Measurements from ENCODE around the gene SPTBN1.

SPTBN1 gene

GRCh38 chr2:54671875-54672589, 215.9 kb downstream of the SPTBN1 start:
- no peak for DNase-seq
- Histone ChIP-seq H4K20me1 (ENCODE audit: insufficient read depth, low read length) (no peaks in the 10 kb centered on the region), H3K4me1 (ENCODE audit: insufficient read depth, low read length) (no peaks in the 10 kb centered on the region), H3K27me3 (ENCODE audit: insufficient read depth, low read length, poor library complexity) (no peaks in the 10 kb centered on the region), H2AFZ (ENCODE audit: low read depth, low read length) (no peak overlapping the region), H3K79me2 (ENCODE audit: insufficient read depth, low read length) (no peaks in the 10 kb centered on the region), H3K36me3 (ENCODE audit: insufficient read depth, low read length) (peaks cover 33% of the 10 kb centered on the region), H3K27ac (ENCODE audit: low read length) (no peak overlapping the region), H3K9me3 (ENCODE audit: insufficient read depth, low read length, severe bottlenecking) (no peaks in the 10 kb centered on the region), H3K4me3 (ENCODE audit: low read depth in 1 of 2, low read length in 2 of 2) (no peak overlapping the region), H3K4me2 (ENCODE audit: insufficient read depth, low read length) (no peak overlapping the region), H3K9ac (ENCODE audit: low read depth, low read length) (no peak overlapping the region)
- ATAC-seq (ENCODE audit: insufficient read depth, low read depth) = no peak
- no peak for TF ChIP-seq EZH2 (IDR thresholded peaks at IDR 0.05; ENCODE audit: borderline replicate concordance, low read depth, low read length, severe bottlenecking)

DNA sequence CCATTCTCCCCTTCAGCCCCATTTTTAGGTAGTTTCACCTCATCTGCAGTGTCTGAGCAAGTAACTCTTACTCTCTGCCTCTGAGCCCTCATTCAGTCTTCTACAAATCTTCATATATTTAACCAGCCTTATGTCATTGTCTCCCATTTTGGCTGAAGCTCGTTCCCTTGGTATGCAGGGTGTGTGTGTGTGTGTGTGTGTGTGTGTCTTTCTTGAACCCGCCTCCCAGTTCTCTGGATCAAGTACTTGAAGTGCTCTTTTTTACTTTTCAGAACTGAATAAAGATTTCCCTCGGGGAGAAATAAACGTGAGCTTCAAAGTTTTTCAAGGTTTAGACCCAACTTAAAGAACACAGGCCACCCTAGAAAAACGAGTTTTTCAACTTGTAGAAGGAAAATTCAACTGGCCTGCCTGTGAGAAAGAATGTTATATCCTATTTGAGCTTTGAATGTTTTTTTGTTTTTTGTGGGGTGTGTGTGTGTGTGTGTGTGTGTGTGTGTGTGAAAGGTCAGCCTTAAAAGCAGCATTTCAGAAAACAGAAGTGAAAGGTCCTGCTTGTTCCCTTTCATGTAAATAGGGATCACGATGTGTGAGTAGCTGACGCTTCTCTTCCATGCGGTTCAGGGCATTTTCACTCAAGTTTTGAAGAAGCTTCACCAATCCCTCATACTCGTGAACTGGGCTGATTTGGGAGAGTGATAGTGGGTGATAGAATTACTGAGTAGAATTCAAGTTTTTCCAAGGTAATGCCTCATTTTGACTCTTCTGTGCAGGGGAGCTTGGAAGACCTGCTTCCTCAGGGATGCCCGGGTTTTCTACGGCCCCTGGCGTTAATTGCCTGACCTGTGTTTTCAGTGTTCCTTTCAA, 216.7 kb downstream of the SPTBN1 start:
- H3K27ac ChIP-seq (ENCODE audit: low read length) = no peak overlapping the region
- no peak overlapping the region for H3K4me3 ChIP-seq (ENCODE audit: low read depth in 1 of 2, low read length in 2 of 2)
- no peaks in the 10 kb centered on the region for H3K4me1 ChIP-seq (ENCODE audit: insufficient read depth, low read length)
- no peak overlapping the region for H3K4me2 ChIP-seq (ENCODE audit: insufficient read depth, low read length)
- TF ChIP-seq, protein P1, sequence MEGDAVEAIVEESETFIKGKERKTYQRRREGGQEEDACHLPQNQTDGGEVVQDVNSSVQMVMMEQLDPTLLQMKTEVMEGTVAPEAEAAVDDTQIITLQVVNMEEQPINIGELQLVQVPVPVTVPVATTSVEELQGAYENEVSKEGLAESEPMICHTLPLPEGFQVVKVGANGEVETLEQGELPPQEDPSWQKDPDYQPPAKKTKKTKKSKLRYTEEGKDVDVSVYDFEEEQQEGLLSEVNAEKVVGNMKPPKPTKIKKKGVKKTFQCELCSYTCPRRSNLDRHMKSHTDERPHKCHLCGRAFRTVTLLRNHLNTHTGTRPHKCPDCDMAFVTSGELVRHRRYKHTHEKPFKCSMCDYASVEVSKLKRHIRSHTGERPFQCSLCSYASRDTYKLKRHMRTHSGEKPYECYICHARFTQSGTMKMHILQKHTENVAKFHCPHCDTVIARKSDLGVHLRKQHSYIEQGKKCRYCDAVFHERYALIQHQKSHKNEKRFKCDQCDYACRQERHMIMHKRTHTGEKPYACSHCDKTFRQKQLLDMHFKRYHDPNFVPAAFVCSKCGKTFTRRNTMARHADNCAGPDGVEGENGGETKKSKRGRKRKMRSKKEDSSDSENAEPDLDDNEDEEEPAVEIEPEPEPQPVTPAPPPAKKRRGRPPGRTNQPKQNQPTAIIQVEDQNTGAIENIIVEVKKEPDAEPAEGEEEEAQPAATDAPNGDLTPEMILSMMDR (IDR thresholded peaks at IDR 0.05; ENCODE audit: borderline replicate concordance, extremely low read depth, low read length, poor library complexity, severe bottlenecking) = no peak
- no peak for TF ChIP-seq EZH2 (IDR thresholded peaks at IDR 0.05; ENCODE audit: borderline replicate concordance, low read depth, low read length, severe bottlenecking)
- no peak overlapping the region for H2AFZ ChIP-seq (ENCODE audit: low read depth, low read length)
- H3K9me3 ChIP-seq (ENCODE audit: insufficient read depth, low read length, severe bottlenecking) = no peaks in the 10 kb centered on the region
- peaks cover 26% of the 10 kb centered on the region for H3K36me3 ChIP-seq (ENCODE audit: insufficient read depth, low read length)
- no peaks in the 10 kb centered on the region for H4K20me1 ChIP-seq (ENCODE audit: insufficient read depth, low read length)
- no peaks in the 10 kb centered on the region for H3K79me2 ChIP-seq (ENCODE audit: insufficient read depth, low read length)
- no peak overlapping the region for H3K9ac ChIP-seq (ENCODE audit: low read depth, low read length)
- ATAC-seq (ENCODE audit: insufficient read depth, low read depth) (no peak), DNase-seq (no peak)
- H3K27me3 ChIP-seq (ENCODE audit: insufficient read depth, low read length, poor library complexity) = no peaks in the 10 kb centered on the region

DNA sequence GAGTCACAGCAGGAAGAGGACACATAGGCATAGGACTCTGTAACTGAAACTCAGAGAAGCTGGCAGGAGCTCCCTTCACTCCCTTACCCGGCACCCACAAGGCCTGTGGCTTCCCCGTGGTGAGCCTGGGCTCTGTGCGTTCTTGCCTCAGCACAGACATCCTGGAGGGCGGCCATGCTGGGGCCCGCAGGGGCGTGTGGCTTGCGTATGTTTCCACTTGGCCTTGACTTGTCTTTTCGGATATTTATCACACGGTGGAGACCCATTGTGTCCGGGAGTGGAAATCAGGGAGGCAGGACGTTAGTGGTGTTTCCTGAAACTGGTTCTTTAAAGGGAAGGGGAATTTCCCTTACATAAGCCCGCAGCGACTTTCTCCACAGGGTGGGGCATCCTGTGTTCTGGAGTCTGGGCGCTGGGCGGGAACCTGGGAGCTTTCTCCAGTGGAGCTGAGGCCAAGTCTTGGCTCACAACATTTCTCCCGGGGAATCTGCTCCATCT, 217.4 kb downstream of the SPTBN1 start:
- H3K4me1 ChIP-seq (ENCODE audit: insufficient read depth, low read length) = no peaks in the 10 kb centered on the region
- H3K36me3 ChIP-seq (ENCODE audit: insufficient read depth, low read length) = peaks cover 18% of the 10 kb centered on the region
- DNase-seq (peak; percentile 18), ATAC-seq (ENCODE audit: insufficient read depth, low read depth) (peak; percentile 70)
- H3K9ac ChIP-seq (ENCODE audit: low read depth, low read length) = no peak overlapping the region
- no peak overlapping the region for H2AFZ ChIP-seq (ENCODE audit: low read depth, low read length)
- H3K4me3 ChIP-seq (ENCODE audit: low read depth in 1 of 2, low read length in 2 of 2) = no peak overlapping the region
- no peak for TF ChIP-seq EZH2 (IDR thresholded peaks at IDR 0.05; ENCODE audit: borderline replicate concordance, low read depth, low read length, severe bottlenecking)
- TF ChIP-seq, protein P1 (IDR thresholded peaks at IDR 0.05; ENCODE audit: borderline replicate concordance, extremely low read depth, low read length, poor library complexity, severe bottlenecking) = no peak
- H3K27me3 ChIP-seq (ENCODE audit: insufficient read depth, low read length, poor library complexity) = no peaks in the 10 kb centered on the region
- H3K4me2 ChIP-seq (ENCODE audit: insufficient read depth, low read length) = no peak overlapping the region
- H3K27ac ChIP-seq (ENCODE audit: low read length) = no peak overlapping the region
- no peaks in the 10 kb centered on the region for H3K79me2 ChIP-seq (ENCODE audit: insufficient read depth, low read length)
- no peaks in the 10 kb centered on the region for H3K9me3 ChIP-seq (ENCODE audit: insufficient read depth, low read length, severe bottlenecking)
- no peaks in the 10 kb centered on the region for H4K20me1 ChIP-seq (ENCODE audit: insufficient read depth, low read length)

DNA sequence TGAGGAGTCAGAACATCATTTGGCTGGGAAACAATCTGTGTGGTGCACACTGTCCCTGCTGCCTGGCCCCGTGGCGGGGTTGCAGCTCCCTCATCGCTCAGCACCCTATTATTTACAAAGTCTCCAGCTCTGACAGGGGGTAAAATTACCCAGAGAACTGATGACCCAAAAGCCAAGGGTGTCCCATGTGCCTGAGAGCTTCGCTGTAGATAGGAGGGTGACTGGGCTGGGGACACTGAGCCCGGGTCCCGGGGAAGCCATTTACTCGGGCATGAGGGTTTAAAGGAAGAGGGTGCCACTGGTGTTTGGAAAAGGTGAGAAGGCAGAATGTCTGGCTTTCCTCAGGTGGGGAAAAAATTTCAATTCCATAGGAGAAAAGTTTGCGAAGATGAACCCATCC, 219.2 kb downstream of the SPTBN1 start:
- no peak overlapping the region for H3K9ac ChIP-seq (ENCODE audit: low read depth, low read length)
- H2AFZ ChIP-seq (ENCODE audit: low read depth, low read length) = no peak overlapping the region
- no peak for DNase-seq
- H3K27me3 ChIP-seq (ENCODE audit: insufficient read depth, low read length, poor library complexity) = no peaks in the 10 kb centered on the region
- no peak overlapping the region for H3K4me2 ChIP-seq (ENCODE audit: insufficient read depth, low read length)
- H4K20me1 ChIP-seq (ENCODE audit: insufficient read depth, low read length) = no peaks in the 10 kb centered on the region
- ATAC-seq (ENCODE audit: insufficient read depth, low read depth) = no peak
- no peaks in the 10 kb centered on the region for H3K79me2 ChIP-seq (ENCODE audit: insufficient read depth, low read length)
- H3K4me1 ChIP-seq (ENCODE audit: insufficient read depth, low read length) = peaks cover 5% of the 10 kb centered on the region
- TF ChIP-seq, protein P1 (IDR thresholded peaks at IDR 0.05; ENCODE audit: borderline replicate concordance, extremely low read depth, low read length, poor library complexity, severe bottlenecking) = no peak
- no peak for TF ChIP-seq EZH2 (IDR thresholded peaks at IDR 0.05; ENCODE audit: borderline replicate concordance, low read depth, low read length, severe bottlenecking)
- no peaks in the 10 kb centered on the region for H3K9me3 ChIP-seq (ENCODE audit: insufficient read depth, low read length, severe bottlenecking)
- no peak overlapping the region for H3K4me3 ChIP-seq (ENCODE audit: low read depth in 1 of 2, low read length in 2 of 2)
- no peak overlapping the region for H3K27ac ChIP-seq (ENCODE audit: low read length)
- peaks cover 4% of the 10 kb centered on the region for H3K36me3 ChIP-seq (ENCODE audit: insufficient read depth, low read length)

Measured in DND-41 (cell line).